Measurements from ENCODE around the gene CHAT.

GRCh38 chr10:49596493-49596809, 17.4 kb upstream of the CHAT start:
- TF ChIP-seq PHF8 (IDR thresholded peaks at IDR 0.05; ENCODE audit: borderline replicate concordance, low read depth) (no peak), NPAS2 (CRISPR knock-in tag; IDR thresholded peaks at IDR 0.05; ENCODE audit: borderline replicate concordance) (no peak), RAD21 (conservative IDR thresholded peaks at IDR 0.05 in 1 of 2, IDR thresholded peaks at IDR 0.05 in 1 of 2) (no peak), MAFK (IDR thresholded peaks at IDR 0.05; ENCODE audit: partially characterized antibody) (no peak)

All from A549 (cell line).